Measurements from ENCODE around the gene PARD3B. TPM values are rescaled to one million over a fixed set of nuclear protein-coding genes. Genes with fewer than 3 reads are reported as not detected.

PARD3B gene
- total and polyA plus RNA-seq, 2 of the 4 experiments (the other 2 are of a cell fraction): 3.3 to 15.6 TPM

DNA sequence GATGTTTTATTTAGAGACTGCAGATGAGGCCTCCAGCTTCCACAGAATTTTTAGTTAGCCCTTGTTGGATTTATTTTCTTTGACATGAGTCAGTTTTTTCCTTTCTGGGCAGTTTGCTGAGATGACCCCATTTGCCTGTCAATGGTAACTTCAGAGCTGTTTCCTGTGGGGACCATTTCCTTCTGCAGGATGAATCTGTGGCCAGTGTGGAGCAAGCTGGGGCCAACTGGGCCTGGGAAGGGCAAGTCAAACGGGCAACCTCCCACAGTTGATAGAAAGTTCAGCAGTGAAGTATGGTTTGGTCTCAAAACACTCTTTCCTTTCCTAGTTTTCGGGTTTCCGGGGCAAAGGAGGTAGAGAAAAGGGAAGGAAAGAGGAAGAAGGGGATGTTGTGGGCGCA is 845.6 kb downstream of the PARD3B start:
- WGBS, 2 experiments (ENCODE audit: extremely low coverage in 2 of 2, insufficient read length in 1 of 2): no CpG with 5 or more reads among the region's 4 CpGs
- Histone ChIP-seq H4K91ac (ENCODE audit: insufficient read depth, low read depth, low read length) (no peak overlapping the region), H3K79me1 (ENCODE audit: low read depth in 1 of 2, low read length in 2 of 2) (no peaks in the 10 kb centered on the region; a peak in 1 of 4 replicates), H2BK5ac (ENCODE audit: low read depth, low read length, poor library complexity, severe bottlenecking) (no peak overlapping the region), H3K23ac (ENCODE audit: low read depth, low read length) (0 out of 2 replicates have a peak overlapping the region, but pooled peaks have one; percentile 5), H4K8ac (ENCODE audit: low read depth in 2 of 2, low read length in 2 of 2) (peak overlapping the region in 1 of 2 experiments; percentile 52; a peak in 1 of 4 replicates), H3K4me3 (ENCODE audit: insufficient read depth, low read depth, low read length) (no peak overlapping the region), H3K9me1 (ENCODE audit: insufficient read depth, low read length) (no peaks in the 10 kb centered on the region), H4K20me1 (ENCODE audit: insufficient read depth, low read length) (no peaks in the 10 kb centered on the region), H3K36me3 (ENCODE audit: control insufficient read depth, insufficient read depth, low read length) (no peaks in the 10 kb centered on the region), H4K5ac (ENCODE audit: low read depth, low read length) (no peak overlapping the region), H2AK9ac (replicated peaks; ENCODE audit: low read depth, low read length, poor library complexity) (no peak overlapping the region), H2BK20ac (ENCODE audit: low read depth, low read length) (no peak overlapping the region), H3K27me3 (ENCODE audit: control insufficient read depth, insufficient read depth, low read length) (no peaks in the 10 kb centered on the region), H2AK5ac (ENCODE audit: low read depth, low read length) (no peak overlapping the region), H3K9me3 (ENCODE audit: control insufficient read depth, insufficient read depth, low read length) (no peaks in the 10 kb centered on the region), H3K4me1 (ENCODE audit: control insufficient read depth, insufficient read depth, low read length) (0 out of 2 replicates have a peak, but pooled peaks cover 3% of the 10 kb centered on the region), H3K4ac (ENCODE audit: low read depth, low read length) (peak overlapping the region; percentile 1; the same call in 1 of the 2 replicates), H3K56ac (ENCODE audit: extremely low read depth, insufficient read depth, low read length) (no peak overlapping the region), H2BK15ac (ENCODE audit: low read depth, low read length) (no peak overlapping the region), H3K9ac (ENCODE audit: low read depth, low read length) (no peak overlapping the region), H2AFZ (replicated peaks; ENCODE audit: low read length, poor library complexity) (peak overlapping the region; percentile 55), H3K27ac (ENCODE audit: insufficient read depth, low read length) (no peak overlapping the region), H3K18ac (ENCODE audit: low read depth, low read length) (no peak overlapping the region), H3K4me2 (ENCODE audit: low read depth, low read length) (no peak overlapping the region), H3K14ac (replicated peaks; ENCODE audit: low read depth, low read length) (peak overlapping the region; percentile 78), H2BK120ac (ENCODE audit: low read depth, low read length) (no peak overlapping the region)
- BruUV-seq (replicated peaks): no TSS peak
- ATAC-seq (ENCODE audit: low read depth): no peak; the same call in 1 of the 2 replicates
- POLR2A ChIA-PET (ENCODE audit: unreplicated experiment): no interaction called here
- DNase-seq: peak; percentile 25
- in situ Hi-C loops (cut with MboI; ENCODE audit: low sequenced_read_pairs) (no loop called here), intact Hi-C loops (cut with micrococcal nuclease) (no loop called here), dilution Hi-C loops (cut with HindIII; ENCODE audit: low sequenced_read_pairs, unreplicated experiment) (no loop called here)
- CTCF ChIA-PET: interaction anchor here (1.0 kb wide), 1 partner anchor 73 kb away, joined by 3 read pairs; no protein-coding TSS in a partner anchor
- TF ChIP-seq SMC3 (IDR thresholded peaks at IDR 0.05; ENCODE audit: low read depth, low read length) (no peak), CHD1 (IDR thresholded peaks at IDR 0.05; ENCODE audit: low read depth, low read length) (no peak), MAFK (IDR thresholded peaks at IDR 0.05; ENCODE audit: low read depth, low read length) (no peak), MXI1 (IDR thresholded peaks at IDR 0.05; ENCODE audit: borderline replicate concordance, low read depth, low read length) (no peak), BHLHE40 (IDR thresholded peaks at IDR 0.05; ENCODE audit: low read depth, low read length) (no peak), NFE2L2 (IDR thresholded peaks at IDR 0.05; ENCODE audit: low read depth, low read length) (no peak), CEBPB (IDR thresholded peaks at IDR 0.05; ENCODE audit: low read depth, low read length) (no peak), RCOR1 (IDR thresholded peaks at IDR 0.05; ENCODE audit: insufficient replicate concordance, low read length) (no peak), RFX5 (IDR thresholded peaks at IDR 0.05; ENCODE audit: low read depth, low read length) (no peak), RAD21 (IDR thresholded peaks at IDR 0.05; ENCODE audit: low read length) (no peak), MAZ (IDR thresholded peaks at IDR 0.05; ENCODE audit: borderline replicate concordance, low read depth, low read length) (no peak), POLR2A (IDR thresholded peaks at IDR 0.05; ENCODE audit: low read depth, low read length) (no peak), FOS (IDR thresholded peaks at IDR 0.05; ENCODE audit: low read depth, low read length) (no peak)
- TF ChIP-seq, protein P1, sequence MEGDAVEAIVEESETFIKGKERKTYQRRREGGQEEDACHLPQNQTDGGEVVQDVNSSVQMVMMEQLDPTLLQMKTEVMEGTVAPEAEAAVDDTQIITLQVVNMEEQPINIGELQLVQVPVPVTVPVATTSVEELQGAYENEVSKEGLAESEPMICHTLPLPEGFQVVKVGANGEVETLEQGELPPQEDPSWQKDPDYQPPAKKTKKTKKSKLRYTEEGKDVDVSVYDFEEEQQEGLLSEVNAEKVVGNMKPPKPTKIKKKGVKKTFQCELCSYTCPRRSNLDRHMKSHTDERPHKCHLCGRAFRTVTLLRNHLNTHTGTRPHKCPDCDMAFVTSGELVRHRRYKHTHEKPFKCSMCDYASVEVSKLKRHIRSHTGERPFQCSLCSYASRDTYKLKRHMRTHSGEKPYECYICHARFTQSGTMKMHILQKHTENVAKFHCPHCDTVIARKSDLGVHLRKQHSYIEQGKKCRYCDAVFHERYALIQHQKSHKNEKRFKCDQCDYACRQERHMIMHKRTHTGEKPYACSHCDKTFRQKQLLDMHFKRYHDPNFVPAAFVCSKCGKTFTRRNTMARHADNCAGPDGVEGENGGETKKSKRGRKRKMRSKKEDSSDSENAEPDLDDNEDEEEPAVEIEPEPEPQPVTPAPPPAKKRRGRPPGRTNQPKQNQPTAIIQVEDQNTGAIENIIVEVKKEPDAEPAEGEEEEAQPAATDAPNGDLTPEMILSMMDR (conservative IDR thresholded peaks at IDR 0.05; ENCODE audit: low read depth, low read length): no peak
- TF ChIP-seq, protein P2, sequence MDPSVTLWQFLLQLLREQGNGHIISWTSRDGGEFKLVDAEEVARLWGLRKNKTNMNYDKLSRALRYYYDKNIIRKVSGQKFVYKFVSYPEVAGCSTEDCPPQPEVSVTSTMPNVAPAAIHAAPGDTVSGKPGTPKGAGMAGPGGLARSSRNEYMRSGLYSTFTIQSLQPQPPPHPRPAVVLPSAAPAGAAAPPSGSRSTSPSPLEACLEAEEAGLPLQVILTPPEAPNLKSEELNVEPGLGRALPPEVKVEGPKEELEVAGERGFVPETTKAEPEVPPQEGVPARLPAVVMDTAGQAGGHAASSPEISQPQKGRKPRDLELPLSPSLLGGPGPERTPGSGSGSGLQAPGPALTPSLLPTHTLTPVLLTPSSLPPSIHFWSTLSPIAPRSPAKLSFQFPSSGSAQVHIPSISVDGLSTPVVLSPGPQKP (IDR thresholded peaks at IDR 0.05; ENCODE audit: borderline replicate concordance, low read depth, low read length): no peak
- TF ChIP-seq, protein P3, sequence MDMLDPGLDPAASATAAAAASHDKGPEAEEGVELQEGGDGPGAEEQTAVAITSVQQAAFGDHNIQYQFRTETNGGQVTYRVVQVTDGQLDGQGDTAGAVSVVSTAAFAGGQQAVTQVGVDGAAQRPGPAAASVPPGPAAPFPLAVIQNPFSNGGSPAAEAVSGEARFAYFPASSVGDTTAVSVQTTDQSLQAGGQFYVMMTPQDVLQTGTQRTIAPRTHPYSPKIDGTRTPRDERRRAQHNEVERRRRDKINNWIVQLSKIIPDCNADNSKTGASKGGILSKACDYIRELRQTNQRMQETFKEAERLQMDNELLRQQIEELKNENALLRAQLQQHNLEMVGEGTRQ (IDR thresholded peaks at IDR 0.05; ENCODE audit: low read depth, low read length): no peak
